Caki2 (cell line): ENCODE results near the gene MKNK2. TPM values are rescaled to one million over a fixed set of nuclear protein-coding genes. Genes with fewer than 3 reads are reported as not detected.
"Not testable (repeated sequence)": the region's sequence is repeated elsewhere in the genome, so short reads cannot be mapped to it uniquely, and the experiment has no call there.

Experiments
- DNase-seq: peaks from one replicate; pipeline ENCODE4 v3.0.0-alpha.2; 2015; ENCODE audit warnings: low read depth
- in situ Hi-C: cut with HindIII; loops from 2 replicates; pipeline ENCODE4 v1.10.0; 2016; ENCODE audit warnings: low sequenced_read_pairs, low pct_unique_long_range_greater_than_20kb, mixed read lengths
- total RNA-seq: library from RNA; depleted of rRNA; stranded (reverse); fragments of >200 nt; shearing (Covaris generic); gene quantifications from 2 replicates; pipeline ENCODE4 v1.2.3, GENCODE V29; 2014; ENCODE audit warnings: low replicate concordance

The MKNK2 gene
- total RNA-seq, 1 experiment from 2014 or later, result 78.8 TPM

DNA sequence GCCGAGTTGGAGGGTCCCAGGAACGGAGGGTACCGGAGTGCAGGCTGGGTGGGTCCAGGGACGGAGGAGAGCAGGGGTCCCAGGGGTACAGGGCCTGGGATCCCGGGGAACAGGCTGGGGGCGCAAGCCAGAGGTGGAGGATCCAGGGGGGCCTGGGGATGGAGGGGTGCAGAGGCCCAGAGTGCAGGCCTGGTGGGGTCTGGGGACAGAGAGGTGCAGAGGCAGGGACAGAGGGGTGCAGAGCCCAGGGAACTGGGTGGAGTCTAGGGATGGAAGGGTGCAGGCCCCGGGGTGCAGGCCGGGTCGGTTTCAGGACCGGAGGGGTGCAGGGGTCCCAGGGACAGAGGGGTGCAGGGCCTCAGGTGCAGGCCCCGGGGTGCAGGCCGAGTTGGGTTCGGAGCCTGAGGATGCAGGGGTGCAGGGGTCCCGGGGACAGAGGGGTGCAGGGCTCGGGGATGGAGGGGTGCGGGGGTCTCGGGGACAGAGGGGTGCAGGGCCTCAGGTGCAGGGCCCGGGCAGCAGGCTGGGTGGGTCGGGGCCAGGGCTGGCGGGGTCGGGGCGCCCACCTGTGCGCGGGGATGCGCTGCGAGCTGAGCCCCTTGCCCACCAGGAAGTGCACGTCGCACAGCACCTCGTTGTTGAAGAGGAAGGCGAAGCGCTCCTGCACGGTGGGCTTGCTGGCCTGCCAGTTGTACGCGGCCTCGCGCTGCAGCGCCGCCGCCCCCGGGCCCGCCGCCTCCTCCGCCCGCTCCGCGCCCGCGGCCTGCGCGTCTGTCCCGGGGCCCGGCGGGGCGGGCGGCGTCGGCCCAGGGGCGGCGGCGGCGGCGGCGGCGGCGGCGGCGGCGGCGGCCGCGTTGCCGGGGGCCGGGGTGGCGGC, 36.1 kb downstream of the MKNK2 start:
- no peak for DNase-seq
- in situ Hi-C loops, result no loop called here

- in situ Hi-C loops, result no loop called here
- DNase-seq, result no peak
These were observed 36.9 kb downstream of the MKNK2 start for GRCh38 chr19:2014131-2014571.

- in situ Hi-C loops, result no loop called here
These were observed 37.4 kb downstream of the MKNK2 start for GRCh38 chr19:2013683-2013961.

DNA sequence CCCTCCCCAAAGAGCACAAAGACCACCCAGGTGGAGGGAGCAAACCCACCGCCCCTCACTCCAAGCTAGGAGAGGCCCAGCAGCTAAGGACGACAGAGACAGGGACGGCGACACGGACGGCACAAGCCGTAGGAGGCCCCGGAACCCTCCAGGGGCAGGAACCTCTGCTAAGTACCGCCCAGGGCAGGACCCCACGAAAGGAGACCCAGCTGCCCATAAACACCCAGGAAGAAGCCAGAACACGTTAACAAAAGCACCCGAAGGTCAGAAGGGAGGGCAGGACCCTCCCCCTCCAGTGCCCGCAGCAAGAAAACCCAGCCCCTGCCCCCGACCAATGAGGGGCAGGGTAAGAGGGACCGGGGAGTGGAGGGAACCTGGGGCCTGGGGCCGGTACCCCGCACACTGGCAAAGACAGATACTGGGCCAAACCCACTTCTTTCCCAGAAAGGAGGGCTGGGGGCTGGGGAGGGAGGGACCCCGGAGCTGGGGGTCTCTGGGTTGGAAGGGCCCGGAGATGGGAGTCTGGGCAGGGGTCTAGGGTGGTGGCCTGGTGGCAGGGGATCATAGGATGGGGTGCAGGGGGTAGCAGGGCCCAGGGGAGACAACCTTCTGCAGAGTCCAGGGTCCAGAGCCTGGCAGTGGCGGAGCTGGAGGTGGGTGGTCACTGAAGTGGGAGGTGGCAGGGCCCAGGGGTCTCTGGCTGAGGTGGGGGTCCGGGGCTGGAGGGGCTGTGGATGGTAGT, 37.9 kb downstream of the MKNK2 start:
- DNase-seq, result no peak
- in situ Hi-C loops, result no loop called here

More at GRCh38 chr19:2013683-2013961, 37.4 kb downstream of the MKNK2 start:
- DNase-seq, result no peak

DNA sequence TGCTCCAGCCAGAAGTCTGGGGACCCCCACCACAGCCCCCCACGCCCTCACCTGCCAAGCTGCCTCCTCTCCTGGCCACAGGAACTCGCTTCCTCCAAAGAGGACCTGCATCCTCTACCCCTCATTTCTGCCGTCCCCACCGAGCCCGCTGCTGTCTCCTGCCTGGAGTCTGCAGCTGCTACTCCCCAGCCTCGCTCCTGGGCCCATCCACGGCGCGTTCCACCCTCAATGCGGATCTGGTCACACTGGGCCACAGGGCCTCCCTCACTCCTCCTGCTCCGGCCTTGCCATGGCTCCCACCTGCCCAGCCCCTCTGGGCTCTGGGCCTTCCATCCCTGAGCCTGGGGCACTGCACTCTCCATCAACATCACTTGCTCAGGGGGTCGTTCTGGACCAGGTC, 39.9 kb downstream of the MKNK2 start:
- no peak for DNase-seq
- in situ Hi-C loops, result no loop called here

- in situ Hi-C loops, result no loop called here
- DNase-seq, result no peak
These were observed 40.8 kb downstream of the MKNK2 start for GRCh38 chr19:2010135-2010668.

DNA sequence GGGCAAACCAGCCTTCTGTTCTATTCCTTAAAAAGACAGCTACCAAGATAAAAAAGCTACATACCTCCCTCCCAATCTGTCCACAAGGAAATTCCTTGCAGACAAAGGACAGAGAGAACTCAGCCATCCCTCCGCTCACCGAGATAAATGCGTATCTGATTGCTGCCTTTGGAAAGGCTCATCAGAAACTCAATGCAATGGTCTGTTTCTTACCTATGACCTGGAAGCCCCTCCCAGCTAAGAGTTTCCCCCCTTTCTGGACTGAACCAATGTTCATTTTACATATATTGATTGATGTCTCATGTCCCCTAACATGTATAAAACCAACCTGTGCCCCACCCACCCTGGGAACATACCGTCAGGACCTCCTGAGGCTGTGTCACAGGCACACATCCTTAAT, 47.2 kb downstream of the MKNK2 start:
- in situ Hi-C loops, result no loop called here
- no peak for DNase-seq

DNA sequence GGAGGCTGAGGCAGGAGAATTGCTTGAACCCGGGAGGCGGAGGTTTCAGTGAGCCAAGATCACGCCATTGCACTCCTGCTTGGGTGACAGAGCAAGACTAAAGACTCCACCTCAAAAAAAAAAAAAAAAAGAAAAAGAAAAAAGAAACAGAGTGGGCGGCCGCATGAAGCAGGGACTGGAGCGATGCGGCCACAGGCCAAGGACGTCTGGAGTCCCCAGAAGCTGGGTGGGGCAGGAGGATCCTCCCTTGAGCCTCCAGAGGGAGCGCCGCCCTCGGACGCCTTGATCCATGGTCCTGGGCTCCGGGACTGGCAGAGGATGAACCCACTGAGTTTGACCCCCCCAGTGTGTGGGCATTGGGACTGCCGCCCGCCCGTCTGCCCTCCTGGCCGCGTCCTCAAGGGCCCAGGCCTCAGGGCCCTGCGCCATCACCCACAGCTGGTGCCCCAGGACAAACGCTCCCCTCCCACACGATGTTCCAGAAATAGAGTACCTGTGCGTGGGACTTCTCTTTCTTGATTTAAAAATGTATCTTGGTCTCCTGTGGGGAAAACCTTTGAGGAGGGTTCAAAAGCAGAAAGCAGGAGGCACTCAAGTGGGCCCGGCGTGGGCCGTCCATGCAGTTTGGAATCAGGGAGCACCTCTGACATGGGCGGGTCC, 51.1 kb downstream of the MKNK2 start:
- no peak for DNase-seq
- in situ Hi-C loops, result no loop called here

DNA sequence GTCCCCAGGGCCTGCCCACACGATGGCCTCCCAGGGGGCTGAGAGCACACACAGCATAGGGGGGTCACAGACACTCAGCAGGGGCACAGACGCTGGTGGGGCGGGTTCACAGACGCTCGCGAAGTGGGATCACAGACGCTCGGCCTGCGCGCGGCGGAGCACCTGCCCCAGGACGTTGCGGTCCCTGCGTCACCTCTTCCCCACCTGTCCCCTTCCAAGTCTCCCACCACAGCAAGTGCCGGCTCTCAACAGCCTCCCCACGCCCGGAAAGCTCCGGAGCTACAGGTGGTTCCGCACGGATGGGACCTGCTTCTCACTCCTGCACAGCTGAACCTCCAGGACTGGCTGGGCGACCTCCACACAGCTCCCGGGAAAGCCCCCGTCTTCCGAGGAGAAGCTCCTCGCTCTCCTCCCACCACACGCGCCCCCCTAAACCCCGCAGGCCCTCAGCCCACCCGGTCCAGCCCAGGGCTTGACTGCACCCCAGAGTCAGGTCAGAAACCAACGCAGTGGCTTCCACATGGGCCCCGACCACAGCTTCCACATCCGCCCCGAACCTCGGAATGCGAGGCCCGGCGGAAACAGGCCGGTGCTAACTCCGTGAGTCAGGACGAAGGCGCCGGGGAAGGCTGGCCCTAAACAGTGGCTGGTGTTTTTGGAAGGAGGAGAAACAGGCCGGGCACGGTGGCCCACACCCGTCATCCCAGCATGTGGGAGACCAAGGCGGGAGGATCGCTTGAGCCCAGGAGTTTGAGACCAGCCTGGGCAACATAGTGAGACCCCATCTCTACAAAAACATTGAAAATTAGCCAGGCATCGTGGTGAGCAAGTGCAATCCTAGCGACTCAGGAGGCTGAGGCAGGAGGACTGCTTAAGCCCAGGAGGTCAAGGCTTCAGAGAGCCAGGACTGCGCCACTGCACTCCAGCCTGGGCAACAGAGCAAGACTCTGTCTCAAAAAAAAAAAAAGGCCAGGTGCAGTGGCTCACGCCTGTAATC, 52.0 kb downstream of the MKNK2 start:
- no peak for DNase-seq
- in situ Hi-C loops, result no loop called here

DNA sequence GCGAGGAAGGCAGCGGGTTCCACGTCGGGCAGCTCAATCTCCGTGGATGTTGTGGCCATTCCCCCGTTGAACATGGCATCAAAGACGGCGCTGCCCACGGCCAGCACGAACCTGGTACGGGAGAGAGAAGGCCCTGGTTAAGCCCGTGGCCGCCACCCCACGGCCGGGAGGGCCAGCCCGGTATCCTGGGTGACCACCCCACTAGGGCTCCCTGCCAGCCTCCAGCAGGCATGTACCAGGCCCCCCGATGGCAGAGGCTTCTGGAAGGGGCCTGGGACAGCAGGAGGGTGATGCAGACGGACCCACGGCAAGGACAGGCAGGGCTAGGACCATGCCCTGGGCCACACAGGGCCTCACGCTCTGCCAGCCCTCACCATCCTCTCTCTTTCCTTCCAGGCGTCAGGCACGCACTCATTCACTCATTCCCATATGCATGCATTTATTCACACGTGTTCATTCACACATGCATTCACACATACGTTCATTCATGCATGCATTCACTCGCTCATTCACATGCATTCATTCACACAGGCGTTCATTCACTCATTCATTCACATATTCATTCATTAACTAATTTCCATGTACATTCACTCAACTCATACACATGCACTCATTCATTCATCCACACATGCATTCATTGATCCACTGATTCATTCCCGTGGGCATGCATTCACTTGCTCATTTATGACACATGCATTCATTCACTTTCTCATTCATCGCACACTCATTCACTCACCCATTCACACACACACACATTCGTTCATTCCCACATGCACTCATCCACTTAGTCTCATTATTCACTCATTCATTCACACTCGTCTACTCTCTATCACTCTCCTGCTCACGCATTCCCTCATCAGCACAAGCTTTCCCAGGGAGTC, 53.5 kb downstream of the MKNK2 start:
- in situ Hi-C loops, result no loop called here
- DNase-seq, result no peak

- in situ Hi-C loops, result no loop called here
- DNase-seq, result no peak
These were observed 58.2 kb downstream of the MKNK2 start for GRCh38 chr19:1992759-1993260.

- no peak for DNase-seq
- in situ Hi-C loops, result no loop called here
These were observed 59.8 kb downstream of the MKNK2 start for GRCh38 chr19:1991018-1991913.

- in situ Hi-C loops, result no loop called here
- no peak for DNase-seq
These were observed 60.6 kb downstream of the MKNK2 start for GRCh38 chr19:1990230-1991017.

GRCh38 chr19:1989513-1990229, 61.4 kb downstream of the MKNK2 start:
- in situ Hi-C loops, result no loop called here
- no peak for DNase-seq

DNA sequence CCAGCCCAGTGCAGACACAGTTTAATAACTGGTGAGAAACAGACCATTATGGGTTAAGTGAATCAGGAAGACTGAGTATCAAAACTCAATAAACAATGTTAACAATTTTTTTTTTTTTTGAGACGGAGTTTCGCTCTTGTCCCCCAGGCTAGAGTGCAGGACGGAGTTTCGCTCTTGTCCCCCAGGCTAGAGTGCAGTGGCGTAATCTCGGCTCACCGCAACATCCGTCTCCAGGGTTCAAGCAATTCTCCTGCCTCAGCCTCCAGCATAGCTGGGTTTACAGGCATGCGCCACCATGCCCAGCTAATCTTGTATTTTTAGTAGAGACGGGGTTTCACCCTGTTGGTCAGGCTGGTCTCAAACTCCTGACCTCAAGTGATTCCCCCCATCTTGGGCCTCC, 62.6 kb downstream of the MKNK2 start:
- in situ Hi-C loops, DNase-seq: not testable (repeated sequence)
